NCI-H1092 (cell line): ENCODE results near the gene MYL3.

Source experiments
- DNase-seq: peaks from one replicate; lab custom pipeline; 2025; lab: John Stamatoyannopoulos, UW

Gene MYL3

GRCh38 chr3:46850468-46850779, 12.8 kb downstream of the MYL3 start:
- no peak for DNase-seq

GRCh38 chr3:46849686-46850467, 13.4 kb downstream of the MYL3 start:
- no peak for DNase-seq

GRCh38 chr3:46849045-46849631, 14.1 kb downstream of the MYL3 start:
- no peak for DNase-seq

- no peak for DNase-seq
Measured at GRCh38 chr3:46848271-46849044, 14.8 kb downstream of the MYL3 start.

- no peak for DNase-seq
Measured at GRCh38 chr3:46847744-46848143, 15.5 kb downstream of the MYL3 start.

GRCh38 chr3:46846624-46847542, 16.4 kb downstream of the MYL3 start:
- no peak for DNase-seq

- peak; percentile 31 for DNase-seq
Measured at GRCh38 chr3:46845860-46846623, 17.2 kb downstream of the MYL3 start.

GRCh38 chr3:46845397-46845859, 17.8 kb downstream of the MYL3 start:
- DNase-seq, result no peak

GRCh38 chr3:46844881-46845312, 18.3 kb downstream of the MYL3 start:
- DNase-seq, result no peak

- no peak for DNase-seq
Measured at GRCh38 chr3:46844397-46844796, 18.8 kb downstream of the MYL3 start.

GRCh38 chr3:46843508-46843907, 19.7 kb downstream of the MYL3 start:
- DNase-seq, result no peak

GRCh38 chr3:46840491-46840890, 22.8 kb downstream of the MYL3 start:
- no peak for DNase-seq

GRCh38 chr3:46838301-46838700, 24.9 kb downstream of the MYL3 start:
- DNase-seq, result no peak

GRCh38 chr3:46835491-46835890, 27.8 kb downstream of the MYL3 start:
- DNase-seq, result no peak

GRCh38 chr3:46835054-46835453, 28.2 kb downstream of the MYL3 start:
- no peak for DNase-seq

- no peak for DNase-seq
Measured at GRCh38 chr3:46833346-46834300, 29.6 kb downstream of the MYL3 start.

GRCh38 chr3:46831841-46832240, 31.4 kb downstream of the MYL3 start:
- no peak for DNase-seq

GRCh38 chr3:46831316-46831715, 31.9 kb downstream of the MYL3 start:
- no peak for DNase-seq

GRCh38 chr3:46830801-46831200, 32.4 kb downstream of the MYL3 start:
- no peak for DNase-seq

- DNase-seq, result no peak
Measured at GRCh38 chr3:46829699-46830208, 33.5 kb downstream of the MYL3 start.
